H1 (cell line): ENCODE measurements around the gene CYYR1. TPM values are rescaled to one million over a fixed set of nuclear protein-coding genes. Genes with fewer than 3 reads are reported as not detected.

Source experiments
- BCL11A ChIP-seq, 2 experiments: IDR thresholded peaks; one replicate each; pipeline ENCODE4 v1.6.1; 2011; ENCODE audit warnings: low read depth in 2 of 2, low read length in 2 of 2, mild to moderate bottlenecking in 2 of 2
- BRCA1 ChIP-seq: IDR thresholded peaks from 2 replicates; pipeline ENCODE4 v1.6.1; 2012; ENCODE audit warnings: low read depth, low read length, improper control_type of control experiment
- HDAC6 ChIP-seq: IDR thresholded peaks from one replicate; pipeline ENCODE4 v1.7.1; 2012; ENCODE audit warnings: low read depth, mild to moderate bottlenecking, inconsistent platforms, low read length, moderate library complexity
- POLR2AphosphoS5 ChIP-seq: IDR thresholded peaks from 2 replicates; pipeline ENCODE4 v1.6.1; 2011; ENCODE audit warnings: low read depth, low read length
- polyA plus RNA-seq, 7 experiments: library from polyadenylated mRNA; depleted of rRNA in 3 of 7; stranded (reverse) in 5 of 7; unstranded in 2 of 7; fragments of >200 nt in 5 of 7; fragments of 200-250 nt in 2 of 7; gene quantifications; 1 replicate in 5 of 7; 2 replicates in 1 of 7; 4 replicates in 1 of 7; pipeline versions ENCODE4 v1.2.1 to v1.2.3, GENCODE V29; 2011 to 2013; ENCODE audit warnings: missing spikeins in 2 of 7, mixed read lengths in 2 of 7
- total RNA-seq: library from RNA; stranded (reverse); fragmentation: NEBNext Ultra II Directional; extraction: Animal tissue kit (Norgen Biotek cat#: 25700); gene quantifications from 2 replicates; pipeline ENCODE4 v1.2.1, GENCODE V29; 2021
- TF ChIP-seq, protein P1 (sequence below): fragments of 300-600 bp; sonication (generic); IDR thresholded peaks from 2 replicates; pipeline ENCODE4 v1.7.1; 2012; ENCODE audit warnings: low read length, moderate library complexity, mild to moderate bottlenecking, inconsistent platforms; ENCODE audit not compliant: insufficient replicate concordance
- TF ChIP-seq, protein P2 (sequence below): IDR thresholded peaks from 2 replicates; pipeline ENCODE4 v1.6.1; 2011; ENCODE audit warnings: low read depth, mild to moderate bottlenecking, low read length; ENCODE audit not compliant: insufficient read depth

The CYYR1 gene
- total and polyA plus RNA-seq, 2 of the 8 experiments (the other 6 are each of a cell fraction or from before 2014, with no cell fraction given) = 12.2 to 37.9 TPM

DNA sequence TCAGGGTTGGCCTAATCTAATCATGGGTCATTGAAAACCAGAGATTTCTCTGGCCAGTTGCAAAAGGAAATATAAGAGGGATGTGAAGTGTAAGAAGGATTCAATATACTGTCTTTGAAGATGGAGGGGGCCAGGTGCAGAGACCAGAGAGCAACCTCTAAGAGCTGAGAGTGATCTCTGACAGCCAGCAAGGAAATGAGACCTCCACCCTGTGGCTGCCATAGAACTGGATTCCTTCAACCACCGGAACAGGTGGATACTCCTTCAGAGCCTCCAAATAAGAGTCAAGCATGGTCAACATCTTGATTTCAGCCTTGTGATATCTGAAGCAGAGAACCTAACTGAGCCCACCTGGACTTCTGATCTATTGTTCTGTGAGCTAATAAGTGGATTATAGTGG, 128.4 kb downstream of the CYYR1 start (continued):
- TF ChIP-seq, protein P1, sequence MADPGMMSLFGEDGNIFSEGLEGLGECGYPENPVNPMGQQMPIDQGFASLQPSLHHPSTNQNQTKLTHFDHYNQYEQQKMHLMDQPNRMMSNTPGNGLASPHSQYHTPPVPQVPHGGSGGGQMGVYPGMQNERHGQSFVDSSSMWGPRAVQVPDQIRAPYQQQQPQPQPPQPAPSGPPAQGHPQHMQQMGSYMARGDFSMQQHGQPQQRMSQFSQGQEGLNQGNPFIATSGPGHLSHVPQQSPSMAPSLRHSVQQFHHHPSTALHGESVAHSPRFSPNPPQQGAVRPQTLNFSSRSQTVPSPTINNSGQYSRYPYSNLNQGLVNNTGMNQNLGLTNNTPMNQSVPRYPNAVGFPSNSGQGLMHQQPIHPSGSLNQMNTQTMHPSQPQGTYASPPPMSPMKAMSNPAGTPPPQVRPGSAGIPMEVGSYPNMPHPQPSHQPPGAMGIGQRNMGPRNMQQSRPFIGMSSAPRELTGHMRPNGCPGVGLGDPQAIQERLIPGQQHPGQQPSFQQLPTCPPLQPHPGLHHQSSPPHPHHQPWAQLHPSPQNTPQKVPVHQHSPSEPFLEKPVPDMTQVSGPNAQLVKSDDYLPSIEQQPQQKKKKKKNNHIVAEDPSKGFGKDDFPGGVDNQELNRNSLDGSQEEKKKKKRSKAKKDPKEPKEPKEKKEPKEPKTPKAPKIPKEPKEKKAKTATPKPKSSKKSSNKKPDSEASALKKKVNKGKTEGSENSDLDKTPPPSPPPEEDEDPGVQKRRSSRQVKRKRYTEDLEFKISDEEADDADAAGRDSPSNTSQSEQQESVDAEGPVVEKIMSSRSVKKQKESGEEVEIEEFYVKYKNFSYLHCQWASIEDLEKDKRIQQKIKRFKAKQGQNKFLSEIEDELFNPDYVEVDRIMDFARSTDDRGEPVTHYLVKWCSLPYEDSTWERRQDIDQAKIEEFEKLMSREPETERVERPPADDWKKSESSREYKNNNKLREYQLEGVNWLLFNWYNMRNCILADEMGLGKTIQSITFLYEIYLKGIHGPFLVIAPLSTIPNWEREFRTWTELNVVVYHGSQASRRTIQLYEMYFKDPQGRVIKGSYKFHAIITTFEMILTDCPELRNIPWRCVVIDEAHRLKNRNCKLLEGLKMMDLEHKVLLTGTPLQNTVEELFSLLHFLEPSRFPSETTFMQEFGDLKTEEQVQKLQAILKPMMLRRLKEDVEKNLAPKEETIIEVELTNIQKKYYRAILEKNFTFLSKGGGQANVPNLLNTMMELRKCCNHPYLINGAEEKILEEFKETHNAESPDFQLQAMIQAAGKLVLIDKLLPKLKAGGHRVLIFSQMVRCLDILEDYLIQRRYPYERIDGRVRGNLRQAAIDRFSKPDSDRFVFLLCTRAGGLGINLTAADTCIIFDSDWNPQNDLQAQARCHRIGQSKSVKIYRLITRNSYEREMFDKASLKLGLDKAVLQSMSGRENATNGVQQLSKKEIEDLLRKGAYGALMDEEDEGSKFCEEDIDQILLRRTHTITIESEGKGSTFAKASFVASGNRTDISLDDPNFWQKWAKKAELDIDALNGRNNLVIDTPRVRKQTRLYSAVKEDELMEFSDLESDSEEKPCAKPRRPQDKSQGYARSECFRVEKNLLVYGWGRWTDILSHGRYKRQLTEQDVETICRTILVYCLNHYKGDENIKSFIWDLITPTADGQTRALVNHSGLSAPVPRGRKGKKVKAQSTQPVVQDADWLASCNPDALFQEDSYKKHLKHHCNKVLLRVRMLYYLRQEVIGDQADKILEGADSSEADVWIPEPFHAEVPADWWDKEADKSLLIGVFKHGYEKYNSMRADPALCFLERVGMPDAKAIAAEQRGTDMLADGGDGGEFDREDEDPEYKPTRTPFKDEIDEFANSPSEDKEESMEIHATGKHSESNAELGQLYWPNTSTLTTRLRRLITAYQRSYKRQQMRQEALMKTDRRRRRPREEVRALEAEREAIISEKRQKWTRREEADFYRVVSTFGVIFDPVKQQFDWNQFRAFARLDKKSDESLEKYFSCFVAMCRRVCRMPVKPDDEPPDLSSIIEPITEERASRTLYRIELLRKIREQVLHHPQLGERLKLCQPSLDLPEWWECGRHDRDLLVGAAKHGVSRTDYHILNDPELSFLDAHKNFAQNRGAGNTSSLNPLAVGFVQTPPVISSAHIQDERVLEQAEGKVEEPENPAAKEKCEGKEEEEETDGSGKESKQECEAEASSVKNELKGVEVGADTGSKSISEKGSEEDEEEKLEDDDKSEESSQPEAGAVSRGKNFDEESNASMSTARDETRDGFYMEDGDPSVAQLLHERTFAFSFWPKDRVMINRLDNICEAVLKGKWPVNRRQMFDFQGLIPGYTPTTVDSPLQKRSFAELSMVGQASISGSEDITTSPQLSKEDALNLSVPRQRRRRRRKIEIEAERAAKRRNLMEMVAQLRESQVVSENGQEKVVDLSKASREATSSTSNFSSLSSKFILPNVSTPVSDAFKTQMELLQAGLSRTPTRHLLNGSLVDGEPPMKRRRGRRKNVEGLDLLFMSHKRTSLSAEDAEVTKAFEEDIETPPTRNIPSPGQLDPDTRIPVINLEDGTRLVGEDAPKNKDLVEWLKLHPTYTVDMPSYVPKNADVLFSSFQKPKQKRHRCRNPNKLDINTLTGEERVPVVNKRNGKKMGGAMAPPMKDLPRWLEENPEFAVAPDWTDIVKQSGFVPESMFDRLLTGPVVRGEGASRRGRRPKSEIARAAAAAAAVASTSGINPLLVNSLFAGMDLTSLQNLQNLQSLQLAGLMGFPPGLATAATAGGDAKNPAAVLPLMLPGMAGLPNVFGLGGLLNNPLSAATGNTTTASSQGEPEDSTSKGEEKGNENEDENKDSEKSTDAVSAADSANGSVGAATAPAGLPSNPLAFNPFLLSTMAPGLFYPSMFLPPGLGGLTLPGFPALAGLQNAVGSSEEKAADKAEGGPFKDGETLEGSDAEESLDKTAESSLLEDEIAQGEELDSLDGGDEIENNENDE = no peak
- no peak for TF ChIP-seq POLR2AphosphoS5
- TF ChIP-seq HDAC6 = no peak
- TF ChIP-seq BCL11A (IDR thresholded peaks at IDR 0.05; ENCODE audit: low read depth in 2 of 2, low read length in 2 of 2) = no peak
- TF ChIP-seq BRCA1 = no peak
- TF ChIP-seq, protein P2, sequence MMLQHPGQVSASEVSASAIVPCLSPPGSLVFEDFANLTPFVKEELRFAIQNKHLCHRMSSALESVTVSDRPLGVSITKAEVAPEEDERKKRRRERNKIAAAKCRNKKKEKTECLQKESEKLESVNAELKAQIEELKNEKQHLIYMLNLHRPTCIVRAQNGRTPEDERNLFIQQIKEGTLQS = no peak
